EL (cell line): ENCODE data around the gene SDCCAG8.
A peak's percentile ranks its signal among the peaks of the same experiment; 100 is the strongest.

Experiments used
- DNase-seq: peaks from one replicate; pipeline ENCODE4 v3.0.0-alpha.2; 2016

The SDCCAG8 gene

GRCh38 chr1:243254927-243255790, 682 bp upstream of the SDCCAG8 start, which contains the start of gene CEP170:
TSS of gene CEP170 (minus strand) at chr1:243255281. CDS start at chr1:243225280, 30,001 bp downstream.
- peak; percentile 98 for DNase-seq

GRCh38 chr1:243256590-243256989, 749 bp downstream of the SDCCAG8 start:
- no peak for DNase-seq

GRCh38 chr1:243257189-243257588, 1.3 kb downstream of the SDCCAG8 start:
- no peak for DNase-seq

- no peak for DNase-seq
These were observed 2.9 kb downstream of the SDCCAG8 start for GRCh38 chr1:243258731-243259130.

- no peak for DNase-seq
These were observed 4.5 kb downstream of the SDCCAG8 start for GRCh38 chr1:243260221-243260880.

- no peak for DNase-seq
These were observed 5.5 kb downstream of the SDCCAG8 start for GRCh38 chr1:243261390-243261789.

GRCh38 chr1:243264717-243265116, 8.9 kb downstream of the SDCCAG8 start:
- DNase-seq, result peak; percentile 77

GRCh38 chr1:243266231-243266630, 10.4 kb downstream of the SDCCAG8 start:
- DNase-seq, result peak; percentile 49

GRCh38 chr1:243267471-243267880, 11.6 kb downstream of the SDCCAG8 start:
- no peak for DNase-seq

- peak; percentile 93 for DNase-seq
These were observed 12.2 kb downstream of the SDCCAG8 start for GRCh38 chr1:243267914-243268653.

GRCh38 chr1:243268751-243269460, 13.1 kb downstream of the SDCCAG8 start:
- DNase-seq, result peak; percentile 31

- no peak for DNase-seq
These were observed 13.6 kb downstream of the SDCCAG8 start for GRCh38 chr1:243269461-243269801.

GRCh38 chr1:243270097-243270864, 14.4 kb downstream of the SDCCAG8 start:
- DNase-seq, result no peak

GRCh38 chr1:243271996-243272395, 16.2 kb downstream of the SDCCAG8 start:
- peak; percentile 40 for DNase-seq

- no peak for DNase-seq
These were observed 16.6 kb downstream of the SDCCAG8 start for GRCh38 chr1:243272401-243272800.

- no peak for DNase-seq
These were observed 17.7 kb downstream of the SDCCAG8 start for GRCh38 chr1:243273506-243273905.

GRCh38 chr1:243273945-243274344, 18.1 kb downstream of the SDCCAG8 start:
- no peak for DNase-seq

- DNase-seq, result no peak
These were observed 19.5 kb downstream of the SDCCAG8 start for GRCh38 chr1:243275316-243275715.

- no peak for DNase-seq
These were observed 24.8 kb downstream of the SDCCAG8 start for GRCh38 chr1:243280571-243281129.

- no peak for DNase-seq
These were observed 25.8 kb downstream of the SDCCAG8 start for GRCh38 chr1:243281672-243282071.

- peak; percentile 23 for DNase-seq
These were observed 30.7 kb downstream of the SDCCAG8 start for GRCh38 chr1:243286409-243287122.
